ENCODE measurements around the gene HS3ST5.

Gene HS3ST5

GRCh38 chr6:114096561-114097172 lies 246.2 kb downstream of the HS3ST5 start:
- Histone ChIP-seq H3K4me2 (ENCODE audit: low read length, poor library complexity, severe bottlenecking) (no peak overlapping the region), H2BK5ac (ENCODE audit: low read depth, low read length, poor library complexity, severe bottlenecking) (no peak overlapping the region), H4K91ac (ENCODE audit: low read length) (no peak overlapping the region), H3K4ac (ENCODE audit: low read depth in 1 of 2, low read length in 2 of 2) (no peak overlapping the region), H4K8ac (ENCODE audit: low read length) (no peak overlapping the region), H3K36me3 (ENCODE audit: control insufficient read depth in 1 of 2, insufficient read depth in 2 of 2, low read depth in 1 of 2, low read length in 2 of 2) (no peaks in the 10 kb centered on the region), H3K27me3 (ENCODE audit: control insufficient read depth in 1 of 2, insufficient read depth in 1 of 2, low read length in 2 of 2) (no peaks in the 10 kb centered on the region), H2AK5ac (ENCODE audit: low read length, severe bottlenecking) (no peak overlapping the region), H3K79me1 (replicated peaks; ENCODE audit: low read length, poor library complexity, severe bottlenecking) (no peaks in the 10 kb centered on the region), H3K9me3 (ENCODE audit: control insufficient read depth, low read length) (no peaks in the 10 kb centered on the region), H3K4me3 (ENCODE audit: insufficient read depth in 1 of 2, low read depth in 1 of 2, low read length in 2 of 2) (no peak overlapping the region), H2BK120ac (ENCODE audit: low read depth, low read length) (no peak overlapping the region), H2BK12ac (ENCODE audit: low read length in 2 of 2) (no peak overlapping the region), H3K23ac (ENCODE audit: low read length in 2 of 2) (no peak overlapping the region), H3K4me1 (ENCODE audit: control insufficient read depth, insufficient read depth, low read depth, low read length) (no peaks in the 10 kb centered on the region), H3K18ac (ENCODE audit: low read depth in 1 of 2, low read length in 2 of 2) (no peak overlapping the region), H3K9ac (ENCODE audit: low read length) (no peak overlapping the region), H2AFZ (ENCODE audit: low read depth, low read length) (no peak overlapping the region), H3K14ac (ENCODE audit: low read length in 2 of 2) (no peak overlapping the region), H2BK15ac (ENCODE audit: low read depth, poor library complexity, severe bottlenecking) (no peak overlapping the region), H3K27ac (ENCODE audit: low read length, poor library complexity, severe bottlenecking) (no peak overlapping the region)
- peak; percentile 29 for DNase-seq
- 0% methylated on average over 1 of the region's 2 CpGs for WGBS

GRCh38 chr6:114092943-114093342 lies 249.9 kb downstream of the HS3ST5 start:
- H2BK5ac ChIP-seq (ENCODE audit: low read depth, low read length, poor library complexity, severe bottlenecking) = no peak overlapping the region
- H3K9me3 ChIP-seq (ENCODE audit: control insufficient read depth, low read length) = no peaks in the 10 kb centered on the region
- no peak overlapping the region for H2AFZ ChIP-seq (ENCODE audit: low read depth, low read length)
- H3K9ac ChIP-seq (ENCODE audit: low read length) = no peak overlapping the region
- no peak overlapping the region for H3K27ac ChIP-seq (ENCODE audit: low read length, poor library complexity, severe bottlenecking)
- H3K79me1 ChIP-seq (replicated peaks; ENCODE audit: low read length, poor library complexity, severe bottlenecking) = no peaks in the 10 kb centered on the region
- no peak overlapping the region for H4K91ac ChIP-seq (ENCODE audit: low read length)
- no peak overlapping the region for H3K4ac ChIP-seq (ENCODE audit: low read depth in 1 of 2, low read length in 2 of 2)
- H2BK15ac ChIP-seq (ENCODE audit: low read depth, poor library complexity, severe bottlenecking) = no peak overlapping the region
- H3K4me2 ChIP-seq (ENCODE audit: low read length, poor library complexity, severe bottlenecking) = no peak overlapping the region
- WGBS = 100% methylated on average over 1 of the region's 2 CpGs
- H3K36me3 ChIP-seq (ENCODE audit: control insufficient read depth in 1 of 2, insufficient read depth in 2 of 2, low read depth in 1 of 2, low read length in 2 of 2) = no peaks in the 10 kb centered on the region
- no peak overlapping the region for H2BK12ac ChIP-seq (ENCODE audit: low read length in 2 of 2)
- no peak overlapping the region for H4K8ac ChIP-seq (ENCODE audit: low read length)
- no peak overlapping the region for H3K23ac ChIP-seq (ENCODE audit: low read length in 2 of 2)
- no peak overlapping the region for H3K18ac ChIP-seq (ENCODE audit: low read depth in 1 of 2, low read length in 2 of 2)
- H3K27me3 ChIP-seq (ENCODE audit: control insufficient read depth in 1 of 2, insufficient read depth in 1 of 2, low read length in 2 of 2) = peaks cover 0 to 11% of the 10 kb centered on the region in 2 experiments
- H2AK5ac ChIP-seq (ENCODE audit: low read length, severe bottlenecking) = no peak overlapping the region
- no peak overlapping the region for H3K4me3 ChIP-seq (ENCODE audit: insufficient read depth in 1 of 2, low read depth in 1 of 2, low read length in 2 of 2)
- H2BK120ac ChIP-seq (ENCODE audit: low read depth, low read length) = no peak overlapping the region
- H3K4me1 ChIP-seq (ENCODE audit: control insufficient read depth, insufficient read depth, low read depth, low read length) = no peaks in the 10 kb centered on the region
- no peak for DNase-seq
- no peak overlapping the region for H3K14ac ChIP-seq (ENCODE audit: low read length in 2 of 2)

GRCh38 chr6:114090626-114091025 lies 252.2 kb downstream of the HS3ST5 start:
- no peak overlapping the region for H3K4me2 ChIP-seq (ENCODE audit: low read length, poor library complexity, severe bottlenecking)
- H2BK120ac ChIP-seq (ENCODE audit: low read depth, low read length) = no peak overlapping the region
- peaks cover 0 to 25% of the 10 kb centered on the region in 2 experiments for H3K27me3 ChIP-seq (ENCODE audit: control insufficient read depth in 1 of 2, insufficient read depth in 1 of 2, low read length in 2 of 2)
- no peak overlapping the region for H3K4me3 ChIP-seq (ENCODE audit: insufficient read depth in 1 of 2, low read depth in 1 of 2, low read length in 2 of 2)
- no peak for DNase-seq
- no peak overlapping the region for H2AK5ac ChIP-seq (ENCODE audit: low read length, severe bottlenecking)
- no peak overlapping the region for H3K23ac ChIP-seq (ENCODE audit: low read length in 2 of 2)
- H2BK12ac ChIP-seq (ENCODE audit: low read length in 2 of 2) = no peak overlapping the region
- H4K91ac ChIP-seq (ENCODE audit: low read length) = no peak overlapping the region
- no peak overlapping the region for H2BK15ac ChIP-seq (ENCODE audit: low read depth, poor library complexity, severe bottlenecking)
- no peak overlapping the region for H3K27ac ChIP-seq (ENCODE audit: low read length, poor library complexity, severe bottlenecking)
- H3K4me1 ChIP-seq (ENCODE audit: control insufficient read depth, insufficient read depth, low read depth, low read length) = no peaks in the 10 kb centered on the region
- no peaks in the 10 kb centered on the region for H3K9me3 ChIP-seq (ENCODE audit: control insufficient read depth, low read length)
- no peak overlapping the region for H3K4ac ChIP-seq (ENCODE audit: low read depth in 1 of 2, low read length in 2 of 2)
- no peak overlapping the region for H2AFZ ChIP-seq (ENCODE audit: low read depth, low read length)
- H3K79me1 ChIP-seq (replicated peaks; ENCODE audit: low read length, poor library complexity, severe bottlenecking) = no peaks in the 10 kb centered on the region
- no peak overlapping the region for H2BK5ac ChIP-seq (ENCODE audit: low read depth, low read length, poor library complexity, severe bottlenecking)
- no peak overlapping the region for H3K14ac ChIP-seq (ENCODE audit: low read length in 2 of 2)
- H3K9ac ChIP-seq (ENCODE audit: low read length) = no peak overlapping the region
- 88% methylated on average over 2 of the region's 4 CpGs for WGBS
- H3K36me3 ChIP-seq (ENCODE audit: control insufficient read depth in 1 of 2, insufficient read depth in 2 of 2, low read depth in 1 of 2, low read length in 2 of 2) = no peaks in the 10 kb centered on the region
- no peak overlapping the region for H3K18ac ChIP-seq (ENCODE audit: low read depth in 1 of 2, low read length in 2 of 2)
- H4K8ac ChIP-seq (ENCODE audit: low read length) = no peak overlapping the region

- no peak overlapping the region for H4K8ac ChIP-seq (ENCODE audit: low read length)
- H2BK120ac ChIP-seq (ENCODE audit: low read depth, low read length) = no peak overlapping the region
- DNase-seq = no peak
- no peak overlapping the region for H3K4me2 ChIP-seq (ENCODE audit: low read length, poor library complexity, severe bottlenecking)
- no peak overlapping the region for H3K23ac ChIP-seq (ENCODE audit: low read length in 2 of 2)
- H3K9ac ChIP-seq (ENCODE audit: low read length) = no peak overlapping the region
- no peaks in the 10 kb centered on the region for H3K36me3 ChIP-seq (ENCODE audit: control insufficient read depth in 1 of 2, insufficient read depth in 2 of 2, low read depth in 1 of 2, low read length in 2 of 2)
- no peak overlapping the region for H3K4me3 ChIP-seq (ENCODE audit: insufficient read depth in 1 of 2, low read depth in 1 of 2, low read length in 2 of 2)
- H4K91ac ChIP-seq (ENCODE audit: low read length) = no peak overlapping the region
- H2AFZ ChIP-seq (ENCODE audit: low read depth, low read length) = no peak overlapping the region
- H2BK12ac ChIP-seq (ENCODE audit: low read length in 2 of 2) = no peak overlapping the region
- peaks cover 0 to 44% of the 10 kb centered on the region in 2 experiments for H3K27me3 ChIP-seq (ENCODE audit: control insufficient read depth in 1 of 2, insufficient read depth in 1 of 2, low read length in 2 of 2)
- no peak overlapping the region for H3K14ac ChIP-seq (ENCODE audit: low read length in 2 of 2)
- no peak overlapping the region for H2BK5ac ChIP-seq (ENCODE audit: low read depth, low read length, poor library complexity, severe bottlenecking)
- no peak overlapping the region for H3K27ac ChIP-seq (ENCODE audit: low read length, poor library complexity, severe bottlenecking)
- H3K4me1 ChIP-seq (ENCODE audit: control insufficient read depth, insufficient read depth, low read depth, low read length) = no peaks in the 10 kb centered on the region
- no peak overlapping the region for H2BK15ac ChIP-seq (ENCODE audit: low read depth, poor library complexity, severe bottlenecking)
- no peaks in the 10 kb centered on the region for H3K9me3 ChIP-seq (ENCODE audit: control insufficient read depth, low read length)
- H3K18ac ChIP-seq (ENCODE audit: low read depth in 1 of 2, low read length in 2 of 2) = no peak overlapping the region
- 82% methylated on average over 2 of the region's 2 CpGs for WGBS
- H3K4ac ChIP-seq (ENCODE audit: low read depth in 1 of 2, low read length in 2 of 2) = no peak overlapping the region
- no peaks in the 10 kb centered on the region for H3K79me1 ChIP-seq (replicated peaks; ENCODE audit: low read length, poor library complexity, severe bottlenecking)
- H2AK5ac ChIP-seq (ENCODE audit: low read length, severe bottlenecking) = no peak overlapping the region
Observed at GRCh38 chr6:114087496-114087895, 255.3 kb downstream of the HS3ST5 start.
